K562 (cell line): Measurements from ENCODE around the gene RAB31. TPM values are rescaled to one million over a fixed set of nuclear protein-coding genes. Genes with fewer than 3 reads are reported as not detected.

Experiments used
- ARID2 ChIP-seq: fragments of 450-650 bp; IDR thresholded peaks from 2 replicates; pipeline ENCODE4 v1.6.1; 2017; ENCODE audit warnings: antibody characterized with exemption, mild to moderate bottlenecking
- C11orf30 ChIP-seq: fragments of 450-650 bp; IDR thresholded peaks from 2 replicates; pipeline ENCODE4 v1.6.1; 2016; ENCODE audit warnings: low read depth, mild to moderate bottlenecking
- COPS2 ChIP-seq: fragments of 450-650 bp; conservative IDR thresholded peaks from 2 replicates; pipeline ENCODE4 v1.6.1; 2016; ENCODE audit warnings: mild to moderate bottlenecking, moderate library complexity
- EHMT2 ChIP-seq: fragments of 450-650 bp; IDR thresholded peaks from 2 replicates; pipeline ENCODE4 v1.6.1; 2018; ENCODE audit warnings: antibody characterized with exemption
- FOXO4 ChIP-seq: fragments of 450-650 bp; formaldehyde crosslinking; IDR thresholded peaks from 2 replicates; pipeline ENCODE4 v1.4.0; 2020; ENCODE audit warnings: mild to moderate bottlenecking, moderate library complexity
- GMEB1 ChIP-seq: fragments of 250-450 bp; sonication (Bioruptor Pico); IDR thresholded peaks from 2 replicates; pipeline ENCODE4 v1.4.0; 2020; ENCODE audit warnings: mild to moderate bottlenecking
- GTF2A2 ChIP-seq: IDR thresholded peaks from 2 replicates; pipeline ENCODE4 v1.6.1; 2016; ENCODE audit warnings: mild to moderate bottlenecking, missing genetic modification characterization, missing compliant biosample characterization
- HNRNPLL ChIP-seq: fragments of 200-400 bp; formaldehyde crosslinking; IDR thresholded peaks from 2 replicates; pipeline ENCODE4 v1.6.1; 2017; ENCODE audit warnings: low read length, low read depth, mild to moderate bottlenecking; ENCODE audit not compliant: poor library complexity, severe bottlenecking
- IRF9 ChIP-seq: fragments of 450-650 bp; IDR thresholded peaks from 2 replicates; pipeline ENCODE4 v1.6.1; 2016; ENCODE audit warnings: missing biosample characterization, missing genetic modification characterization
- L3MBTL2 ChIP-seq: fragments of 450-650 bp; IDR thresholded peaks from 2 replicates; pipeline ENCODE4 v1.6.1; 2016; ENCODE audit warnings: mild to moderate bottlenecking, moderate library complexity
- LEF1 ChIP-seq: fragments of 450-650 bp; IDR thresholded peaks from 2 replicates; pipeline ENCODE4 v1.6.1; 2016; ENCODE audit warnings: mild to moderate bottlenecking
- MAFG ChIP-seq: fragments of 450-650 bp; conservative IDR thresholded peaks from 2 replicates; pipeline ENCODE4 v1.6.1; 2016; ENCODE audit warnings: missing genetic modification characterization, missing compliant biosample characterization
- MED1 ChIP-seq: sonication (generic); formaldehyde crosslinking; IDR thresholded peaks from 2 replicates; pipeline ENCODE4 v1.8.1; 2023; ENCODE audit warnings: missing genetic modification reagents, borderline replicate concordance
- MEF2A ChIP-seq: IDR thresholded peaks from 2 replicates; pipeline ENCODE4 v1.6.1; 2011; ENCODE audit warnings: low read depth, mild to moderate bottlenecking, low read length, moderate library complexity; ENCODE audit not compliant: control insufficient read depth
- MXD1 ChIP-seq: fragments of 250-450 bp; sonication (Bioruptor Pico); IDR thresholded peaks from 2 replicates; pipeline ENCODE4 v1.8.0; 2021; ENCODE audit warnings: borderline replicate concordance, mild to moderate bottlenecking, moderate library complexity; ENCODE audit not compliant: poor library complexity, severe bottlenecking
- NCOA1 ChIP-seq: fragments of 450-650 bp; IDR thresholded peaks from 2 replicates; pipeline ENCODE4 v1.6.1; 2016; ENCODE audit warnings: low read depth
- NCOA4 ChIP-seq: fragments of 450-650 bp; IDR thresholded peaks from 2 replicates; pipeline ENCODE4 v1.6.1; 2018; ENCODE audit warnings: mild to moderate bottlenecking; ENCODE audit not compliant: partially characterized antibody
- NR3C1 ChIP-seq: sonication (generic); formaldehyde crosslinking; IDR thresholded peaks from 2 replicates; pipeline ENCODE4 v1.8.1; 2022; ENCODE audit warnings: missing genetic modification reagents
- PHF21A ChIP-seq: fragments of 450-650 bp; IDR thresholded peaks from 2 replicates; pipeline ENCODE4 v1.6.1; 2017; ENCODE audit warnings: low read depth, borderline replicate concordance
- TCF3 ChIP-seq: sonication (generic); formaldehyde crosslinking; IDR thresholded peaks from 2 replicates; pipeline ENCODE4 v1.4.0; 2020; ENCODE audit warnings: mild to moderate bottlenecking, missing genetic modification reagents
- TCF7 ChIP-seq: sonication (generic); IDR thresholded peaks from 2 replicates; pipeline ENCODE4 v1.6.1; 2016; ENCODE audit warnings: antibody characterized with exemption, borderline replicate concordance
- TCFL5 ChIP-seq: fragments of 250-450 bp; sonication (Bioruptor Pico); conservative IDR thresholded peaks from 2 replicates; pipeline ENCODE4 v1.6.1; 2021; ENCODE audit warnings: mild to moderate bottlenecking, moderate library complexity, matching md5 sums
- TEAD1 ChIP-seq, 2 experiments: fragments of 450-650 bp in 1 of 2; sonication (generic) in 1 of 2; formaldehyde crosslinking; IDR thresholded peaks; 2 replicates each; pipeline versions ENCODE4 v1.4.0 to v1.8.0; 2020 to 2022; ENCODE audit warnings: mild to moderate bottlenecking in 2 of 2, missing genetic modification reagents in 1 of 2
- ZBTB17 ChIP-seq: fragments of 450-650 bp; formaldehyde crosslinking; IDR thresholded peaks from 2 replicates; pipeline ENCODE4 v1.4.0; 2020; ENCODE audit warnings: mild to moderate bottlenecking
- ZNF311 ChIP-seq: fragments of 250-450 bp; sonication (Bioruptor Pico); IDR thresholded peaks from 2 replicates; pipeline ENCODE4 v1.4.0; 2020; ENCODE audit warnings: mild to moderate bottlenecking, moderate library complexity
- ZNF354B ChIP-seq: fragments of 250-450 bp; sonication (Bioruptor Pico); IDR thresholded peaks from 2 replicates; pipeline ENCODE4 v1.4.0; 2020
- ZNF444 ChIP-seq: fragments of 250-450 bp; sonication (Bioruptor Pico); IDR thresholded peaks from 2 replicates; pipeline ENCODE4 v1.4.0; 2020; ENCODE audit warnings: mild to moderate bottlenecking, moderate library complexity
- ZNF77 ChIP-seq: fragments of 250-450 bp; sonication (Bioruptor Pico); IDR thresholded peaks from 2 replicates; pipeline ENCODE4 v1.5.0; 2020
- polyA plus RNA-seq, 8 experiments: library from polyadenylated mRNA; depleted of rRNA in 4 of 8; stranded (reverse) in 5 of 8; unstranded in 3 of 8; fragments of >200 nt; fragmentation: Nextera tagmentation in 2 of 8; fragmentation: Illumina TruSeq in 1 of 8; extraction: Ambion mirVana in 2 of 8; extraction: Trizol in 1 of 8; gene quantifications; 2 replicates each; pipeline versions ENCODE4 v1.2.1 to v1.2.3, GENCODE V29; 2011 to 2014; ENCODE audit warnings: inconsistent platforms in 1 of 8, missing spikeins in 1 of 8
- total RNA-seq, 7 experiments: library from RNA; depleted of rRNA in 6 of 7; stranded (reverse); fragments of >200 nt in 6 of 7; fragmentation: Illumina TruSeq in 2 of 7; extraction: Trizol in 2 of 7; gene quantifications; 2 replicates each; pipeline versions ENCODE4 v1.2.1 to v1.2.3, GENCODE V29; 2011 to 2021; ENCODE audit warnings: low replicate concordance in 1 of 7

RAB31 gene
- total and polyA plus RNA-seq, 9 of the 15 experiments (the other 6 are each of a cell fraction or from before 2014, with no cell fraction given) = 20.7 to 70.4 (median 41.3) TPM

- TF ChIP-seq FOXO4 (no peak), NCOA1 (0 out of 2 replicates have a peak, but pooled peaks have one; percentile 45), NR3C1 (no peak), L3MBTL2 (no peak), LEF1 (peak; percentile 27; the same call in 1 of the 2 replicates), ZNF354B (CRISPR knock-in tag) (no peak), ARID2 (no peak), HNRNPLL (no peak), TCFL5 (CRISPR knock-in tag) (no peak), PHF21A (no peak), NCOA4 (no peak), ZBTB17 (CRISPR knock-in tag) (no peak), C11orf30 (no peak), IRF9 (tag) (no peak), ZNF444 (no peak), MXD1 (CRISPR knock-in tag) (no peak), GTF2A2 (tag) (no peak), ZNF311 (CRISPR knock-in tag) (no peak), MAFG (tag) (peak; percentile 45), MED1 (CRISPR knock-in tag) (no peak), GMEB1 (CRISPR knock-in tag) (no peak), TEAD1 (CRISPR knock-in tag; IDR thresholded peaks at IDR 0.05) (no peak), TCF3 (CRISPR knock-in tag) (peak; percentile 73), COPS2 (no peak), MEF2A (peak; percentile 52; the same call in 1 of the 2 replicates), TCF7 (no peak), EHMT2 (peak; percentile 90), ZNF77 (CRISPR knock-in tag) (no peak)
These were observed 140.2 kb downstream of the RAB31 start (continued) for GRCh38 chr18:9848170-9848879.
